Measurements from ENCODE around the gene PLEKHH2.

- TF ChIP-seq, protein P1, sequence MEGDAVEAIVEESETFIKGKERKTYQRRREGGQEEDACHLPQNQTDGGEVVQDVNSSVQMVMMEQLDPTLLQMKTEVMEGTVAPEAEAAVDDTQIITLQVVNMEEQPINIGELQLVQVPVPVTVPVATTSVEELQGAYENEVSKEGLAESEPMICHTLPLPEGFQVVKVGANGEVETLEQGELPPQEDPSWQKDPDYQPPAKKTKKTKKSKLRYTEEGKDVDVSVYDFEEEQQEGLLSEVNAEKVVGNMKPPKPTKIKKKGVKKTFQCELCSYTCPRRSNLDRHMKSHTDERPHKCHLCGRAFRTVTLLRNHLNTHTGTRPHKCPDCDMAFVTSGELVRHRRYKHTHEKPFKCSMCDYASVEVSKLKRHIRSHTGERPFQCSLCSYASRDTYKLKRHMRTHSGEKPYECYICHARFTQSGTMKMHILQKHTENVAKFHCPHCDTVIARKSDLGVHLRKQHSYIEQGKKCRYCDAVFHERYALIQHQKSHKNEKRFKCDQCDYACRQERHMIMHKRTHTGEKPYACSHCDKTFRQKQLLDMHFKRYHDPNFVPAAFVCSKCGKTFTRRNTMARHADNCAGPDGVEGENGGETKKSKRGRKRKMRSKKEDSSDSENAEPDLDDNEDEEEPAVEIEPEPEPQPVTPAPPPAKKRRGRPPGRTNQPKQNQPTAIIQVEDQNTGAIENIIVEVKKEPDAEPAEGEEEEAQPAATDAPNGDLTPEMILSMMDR (IDR thresholded peaks at IDR 0.05; ENCODE audit: poor library complexity) = no peak
- TF ChIP-seq EZH2 (IDR thresholded peaks at IDR 0.05; ENCODE audit: borderline replicate concordance) (no peak), EZH2phosphoT487 (IDR thresholded peaks at IDR 0.05; ENCODE audit: low read depth, severe bottlenecking, unreplicated experiment) (no peak)
Observed at GRCh38 chr2:43636621-43637020, 439 bp upstream of the PLEKHH2 start.

Measured in hepatocyte (in vitro differentiated cells).